SK-N-SH treated with all-trans-retinoic acid at 6 μM for 48 hours (cell line): ENCODE results near the gene CD28.

Experiments
- ATAC-seq: fragments of 200-7000 bp; cut with Tn5 transposase; 3 replicates; pipeline ENCODE4 v1.9.1; 2020; ENCODE audit warnings: mild to moderate bottlenecking, moderate library complexity
- ARNTL ChIP-seq: fragments of 450-650 bp; formaldehyde crosslinking; IDR thresholded peaks from 2 replicates; pipeline ENCODE4 v1.5.0; 2020; ENCODE audit warnings: low read depth, mild to moderate bottlenecking, moderate library complexity, borderline replicate concordance
- BACH2 ChIP-seq: fragments of 250-450 bp; sonication (Bioruptor Pico); IDR thresholded peaks from 2 replicates; pipeline ENCODE4 v1.9.0; 2021; ENCODE audit warnings: mild to moderate bottlenecking, borderline replicate concordance
- CSDC2 ChIP-seq: fragments of 250-450 bp; sonication (Bioruptor Pico); IDR thresholded peaks from 2 replicates; pipeline ENCODE4 v1.5.0; 2020; ENCODE audit warnings: mild to moderate bottlenecking, moderate library complexity
- CSRNP3 ChIP-seq: fragments of 250-450 bp; sonication (Bioruptor Pico); IDR thresholded peaks from 2 replicates; pipeline ENCODE4 v1.5.1; 2021; ENCODE audit warnings: mild to moderate bottlenecking, moderate library complexity
- ESRRG ChIP-seq: fragments of 250-450 bp; sonication (Bioruptor Pico); IDR thresholded peaks from 2 replicates; pipeline ENCODE4 v1.6.1; 2021; ENCODE audit warnings: mild to moderate bottlenecking
- GLIS3 ChIP-seq: fragments of 250-450 bp; sonication (Bioruptor Pico); IDR thresholded peaks from 2 replicates; pipeline ENCODE4 v1.5.0; 2020; ENCODE audit warnings: mild to moderate bottlenecking, moderate library complexity
- ISL1 ChIP-seq: fragments of 250-450 bp; sonication (Bioruptor Pico); IDR thresholded peaks from 2 replicates; pipeline ENCODE4 v2.1.2; 2022; ENCODE audit warnings: mild to moderate bottlenecking, moderate library complexity
- OSR1 ChIP-seq: fragments of 250-450 bp; sonication (Bioruptor Pico); IDR thresholded peaks from 2 replicates; pipeline ENCODE4 v1.8.0; 2022; ENCODE audit warnings: moderate library complexity, mild to moderate bottlenecking, inconsistent platforms
- PPARA ChIP-seq: fragments of 250-450 bp; sonication (Bioruptor Pico); IDR thresholded peaks from 2 replicates; pipeline ENCODE4 v1.5.0; 2020; ENCODE audit warnings: mild to moderate bottlenecking, borderline replicate concordance
- RARB ChIP-seq: fragments of 250-450 bp; sonication (Bioruptor Pico); IDR thresholded peaks from 2 replicates; pipeline ENCODE4 v1.8.0; 2021; ENCODE audit warnings: mild to moderate bottlenecking, moderate library complexity
- SNAI2 ChIP-seq: fragments of 250-450 bp; sonication (Bioruptor Pico); IDR thresholded peaks from 2 replicates; pipeline ENCODE4 v1.5.0; 2020; ENCODE audit warnings: mild to moderate bottlenecking, moderate library complexity
- TOX ChIP-seq: fragments of 250-450 bp; sonication (Bioruptor Pico); IDR thresholded peaks from 2 replicates; pipeline ENCODE4 v1.8.0; 2021; ENCODE audit warnings: mild to moderate bottlenecking, moderate library complexity, borderline replicate concordance
- ZC3H10 ChIP-seq: fragments of 250-450 bp; sonication (Bioruptor Pico); IDR thresholded peaks from 2 replicates; pipeline ENCODE4 v1.5.1; 2021; ENCODE audit warnings: mild to moderate bottlenecking, moderate library complexity
- ZFP3 ChIP-seq: fragments of 250-450 bp; sonication (Bioruptor Pico); IDR thresholded peaks from 2 replicates; pipeline ENCODE4 v1.5.0; 2020; ENCODE audit warnings: mild to moderate bottlenecking, moderate library complexity
- ZFP30 ChIP-seq: fragments of 450-650 bp; formaldehyde crosslinking; IDR thresholded peaks from 2 replicates; pipeline ENCODE4 v1.5.0; 2022; ENCODE audit warnings: mild to moderate bottlenecking, moderate library complexity
- ZNF565 ChIP-seq: fragments of 450-650 bp; formaldehyde crosslinking; conservative IDR thresholded peaks from 2 replicates; pipeline ENCODE4 v1.5.0; 2020; ENCODE audit warnings: low read depth, mild to moderate bottlenecking, moderate library complexity
- ZNF8 ChIP-seq: fragments of 450-650 bp; formaldehyde crosslinking; IDR thresholded peaks from 2 replicates; pipeline ENCODE4 v1.5.0; 2020; ENCODE audit warnings: mild to moderate bottlenecking, moderate library complexity
- TF ChIP-seq, protein P1 (sequence below): fragments of 250-450 bp; sonication (Bioruptor Pico); IDR thresholded peaks from 2 replicates; pipeline ENCODE4 v1.8.0; 2020; ENCODE audit warnings: mild to moderate bottlenecking, moderate library complexity, borderline replicate concordance
- TF ChIP-seq, protein P2 (sequence below): fragments of 250-450 bp; sonication (Bioruptor Pico); IDR thresholded peaks from 2 replicates; pipeline ENCODE4 v1.5.1; 2020; ENCODE audit warnings: low read depth, mild to moderate bottlenecking, moderate library complexity
- TF ChIP-seq, protein P3 (sequence below): fragments of 250-450 bp; sonication (Bioruptor Pico); IDR thresholded peaks from 2 replicates; pipeline ENCODE4 v1.5.0; 2020; ENCODE audit warnings: mild to moderate bottlenecking, moderate library complexity

Gene CD28

GRCh38 chr2:203750346-203751068, 44.1 kb downstream of the CD28 start:
- TF ChIP-seq ZNF565 (no peak), ZNF8 (CRISPR knock-in tag) (no peak), TOX (CRISPR knock-in tag) (no peak), GLIS3 (CRISPR knock-in tag) (no peak), ZC3H10 (CRISPR knock-in tag) (no peak), ZFP3 (CRISPR knock-in tag) (no peak)
- no peak for ATAC-seq

DNA sequence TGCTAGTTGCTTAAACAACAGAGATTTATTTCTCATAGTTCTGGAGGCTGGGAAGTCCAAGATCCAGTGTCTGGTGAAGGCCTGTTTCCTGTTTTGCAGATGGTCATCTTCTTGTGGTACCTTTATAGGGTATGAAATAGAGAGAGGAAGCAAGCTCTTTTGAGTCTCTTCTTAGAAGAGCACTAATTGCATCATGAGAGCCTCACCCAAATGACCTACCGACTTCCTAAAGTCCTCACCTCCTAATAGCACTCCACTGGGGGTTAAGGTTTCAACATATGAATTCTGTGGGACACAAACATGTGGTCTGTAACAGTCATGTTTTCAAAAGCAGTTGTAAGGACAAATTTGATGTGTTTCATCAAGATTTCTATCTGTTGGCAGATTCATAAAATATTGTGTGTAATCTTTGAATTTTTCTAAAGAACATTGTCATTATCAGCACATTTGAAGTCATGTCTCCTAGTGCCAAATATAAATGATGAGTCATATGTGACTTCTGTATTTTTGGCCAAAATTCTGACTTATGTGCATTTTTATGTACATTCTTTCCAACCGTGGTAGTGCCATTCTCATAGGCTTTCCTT, 45.3 kb downstream of the CD28 start:
- ATAC-seq, result no peak
- TF ChIP-seq OSR1 (CRISPR knock-in tag) (no peak), TOX (CRISPR knock-in tag) (no peak), RARB (CRISPR knock-in tag) (no peak), PPARA (CRISPR knock-in tag) (no peak), ZNF8 (CRISPR knock-in tag) (no peak)

- TF ChIP-seq BACH2 (no peak), SNAI2 (CRISPR knock-in tag) (no peak)
- TF ChIP-seq, all 23 proteins: peak for 0
- no peak for ATAC-seq
Measured at GRCh38 chr2:203756161-203756560, 49.7 kb downstream of the CD28 start.

- TF ChIP-seq, protein P1, sequence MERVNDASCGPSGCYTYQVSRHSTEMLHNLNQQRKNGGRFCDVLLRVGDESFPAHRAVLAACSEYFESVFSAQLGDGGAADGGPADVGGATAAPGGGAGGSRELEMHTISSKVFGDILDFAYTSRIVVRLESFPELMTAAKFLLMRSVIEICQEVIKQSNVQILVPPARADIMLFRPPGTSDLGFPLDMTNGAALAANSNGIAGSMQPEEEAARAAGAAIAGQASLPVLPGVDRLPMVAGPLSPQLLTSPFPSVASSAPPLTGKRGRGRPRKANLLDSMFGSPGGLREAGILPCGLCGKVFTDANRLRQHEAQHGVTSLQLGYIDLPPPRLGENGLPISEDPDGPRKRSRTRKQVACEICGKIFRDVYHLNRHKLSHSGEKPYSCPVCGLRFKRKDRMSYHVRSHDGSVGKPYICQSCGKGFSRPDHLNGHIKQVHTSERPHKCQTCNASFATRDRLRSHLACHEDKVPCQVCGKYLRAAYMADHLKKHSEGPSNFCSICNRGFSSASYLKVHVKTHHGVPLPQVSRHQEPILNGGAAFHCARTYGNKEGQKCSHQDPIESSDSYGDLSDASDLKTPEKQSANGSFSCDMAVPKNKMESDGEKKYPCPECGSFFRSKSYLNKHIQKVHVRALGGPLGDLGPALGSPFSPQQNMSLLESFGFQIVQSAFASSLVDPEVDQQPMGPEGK (CRISPR knock-in tag), result no peak
- TF ChIP-seq, protein P2, sequence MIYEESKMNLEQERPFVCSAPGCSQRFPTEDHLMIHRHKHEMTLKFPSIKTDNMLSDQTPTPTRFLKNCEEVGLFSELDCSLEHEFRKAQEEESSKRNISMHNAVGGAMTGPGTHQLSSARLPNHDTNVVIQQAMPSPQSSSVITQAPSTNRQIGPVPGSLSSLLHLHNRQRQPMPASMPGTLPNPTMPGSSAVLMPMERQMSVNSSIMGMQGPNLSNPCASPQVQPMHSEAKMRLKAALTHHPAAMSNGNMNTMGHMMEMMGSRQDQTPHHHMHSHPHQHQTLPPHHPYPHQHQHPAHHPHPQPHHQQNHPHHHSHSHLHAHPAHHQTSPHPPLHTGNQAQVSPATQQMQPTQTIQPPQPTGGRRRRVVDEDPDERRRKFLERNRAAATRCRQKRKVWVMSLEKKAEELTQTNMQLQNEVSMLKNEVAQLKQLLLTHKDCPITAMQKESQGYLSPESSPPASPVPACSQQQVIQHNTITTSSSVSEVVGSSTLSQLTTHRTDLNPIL, result no peak
- TF ChIP-seq PPARA (CRISPR knock-in tag) (no peak), CSDC2 (CRISPR knock-in tag) (no peak), ZNF565 (no peak), ZFP3 (CRISPR knock-in tag) (no peak), GLIS3 (CRISPR knock-in tag) (no peak), SNAI2 (CRISPR knock-in tag) (no peak), ARNTL (CRISPR knock-in tag) (no peak), BACH2 (no peak), TOX (CRISPR knock-in tag) (no peak), ZC3H10 (CRISPR knock-in tag) (no peak)
- ATAC-seq, result peak; percentile 18; the same call in 2 of the 3 replicates
Measured at GRCh38 chr2:203758841-203759689, 52.6 kb downstream of the CD28 start.

GRCh38 chr2:203759690-203760365, 53.4 kb downstream of the CD28 start:
- peak; percentile 78 for ATAC-seq
- no peak for TF ChIP-seq RARB (CRISPR knock-in tag)
- TF ChIP-seq, protein P2, result no peak
- TF ChIP-seq SNAI2 (CRISPR knock-in tag), result no peak
- no peak for TF ChIP-seq ZFP30
- TF ChIP-seq, protein P1 (CRISPR knock-in tag), result no peak
- no peak for TF ChIP-seq OSR1 (CRISPR knock-in tag)
- TF ChIP-seq ARNTL (CRISPR knock-in tag), result no peak
- no peak for TF ChIP-seq CSRNP3 (CRISPR knock-in tag)
- no peak for TF ChIP-seq ISL1 (CRISPR knock-in tag)
- no peak for TF ChIP-seq ESRRG (CRISPR knock-in tag)
- TF ChIP-seq, protein P3, sequence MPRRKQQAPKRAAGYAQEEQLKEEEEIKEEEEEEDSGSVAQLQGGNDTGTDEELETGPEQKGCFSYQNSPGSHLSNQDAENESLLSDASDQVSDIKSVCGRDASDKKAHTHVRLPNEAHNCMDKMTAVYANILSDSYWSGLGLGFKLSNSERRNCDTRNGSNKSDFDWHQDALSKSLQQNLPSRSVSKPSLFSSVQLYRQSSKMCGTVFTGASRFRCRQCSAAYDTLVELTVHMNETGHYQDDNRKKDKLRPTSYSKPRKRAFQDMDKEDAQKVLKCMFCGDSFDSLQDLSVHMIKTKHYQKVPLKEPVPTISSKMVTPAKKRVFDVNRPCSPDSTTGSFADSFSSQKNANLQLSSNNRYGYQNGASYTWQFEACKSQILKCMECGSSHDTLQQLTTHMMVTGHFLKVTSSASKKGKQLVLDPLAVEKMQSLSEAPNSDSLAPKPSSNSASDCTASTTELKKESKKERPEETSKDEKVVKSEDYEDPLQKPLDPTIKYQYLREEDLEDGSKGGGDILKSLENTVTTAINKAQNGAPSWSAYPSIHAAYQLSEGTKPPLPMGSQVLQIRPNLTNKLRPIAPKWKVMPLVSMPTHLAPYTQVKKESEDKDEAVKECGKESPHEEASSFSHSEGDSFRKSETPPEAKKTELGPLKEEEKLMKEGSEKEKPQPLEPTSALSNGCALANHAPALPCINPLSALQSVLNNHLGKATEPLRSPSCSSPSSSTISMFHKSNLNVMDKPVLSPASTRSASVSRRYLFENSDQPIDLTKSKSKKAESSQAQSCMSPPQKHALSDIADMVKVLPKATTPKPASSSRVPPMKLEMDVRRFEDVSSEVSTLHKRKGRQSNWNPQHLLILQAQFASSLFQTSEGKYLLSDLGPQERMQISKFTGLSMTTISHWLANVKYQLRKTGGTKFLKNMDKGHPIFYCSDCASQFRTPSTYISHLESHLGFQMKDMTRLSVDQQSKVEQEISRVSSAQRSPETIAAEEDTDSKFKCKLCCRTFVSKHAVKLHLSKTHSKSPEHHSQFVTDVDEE, result no peak
